Cortex of kidney (tissue), 1 donor: Measurements from ENCODE around the gene CALML5.

Experiments
- DNase-seq: peaks from one replicate; lab custom pipeline; 2025; lab: John Stamatoyannopoulos, UW

The CALML5 gene

DNA sequence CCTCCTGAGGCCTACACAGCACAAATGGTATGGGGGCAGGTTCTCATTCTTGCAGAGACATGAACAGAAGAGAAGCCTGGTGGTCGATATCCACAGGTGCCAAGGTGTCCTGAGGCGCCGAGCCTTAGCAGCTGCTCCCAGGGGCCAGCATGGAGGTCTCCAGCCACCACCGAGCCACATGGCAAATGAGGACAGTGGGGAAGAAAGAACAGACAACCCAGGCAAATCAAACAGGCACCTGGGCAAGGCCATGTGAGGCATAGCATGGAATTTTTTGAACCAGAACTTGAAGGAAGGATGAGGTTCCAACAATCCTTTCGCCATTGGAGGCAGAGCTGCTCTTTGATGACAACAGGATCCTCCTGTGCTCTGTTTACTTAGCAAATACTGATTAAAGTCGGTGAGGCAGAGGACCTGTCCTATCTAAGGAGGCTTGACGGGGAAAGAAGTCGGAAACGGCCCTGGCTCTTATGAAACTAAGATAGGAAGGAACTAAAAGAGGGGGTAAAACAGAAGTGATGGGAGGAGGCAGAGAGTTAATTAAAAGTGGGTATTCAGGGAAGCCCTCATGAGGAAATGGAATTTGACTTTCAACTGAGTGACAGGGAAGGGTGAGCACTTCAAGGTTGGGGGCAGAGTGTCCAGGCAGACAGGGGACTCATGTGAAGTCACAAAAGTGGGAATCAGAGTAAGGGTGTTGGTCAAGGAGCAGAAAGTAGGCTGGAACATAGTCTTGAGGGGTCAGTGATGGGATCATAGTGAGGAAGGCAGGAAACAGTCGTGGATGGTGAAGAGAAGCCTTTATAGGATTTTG lies 16.8 kb upstream of the CALML5 start:
- no peak for DNase-seq

DNA sequence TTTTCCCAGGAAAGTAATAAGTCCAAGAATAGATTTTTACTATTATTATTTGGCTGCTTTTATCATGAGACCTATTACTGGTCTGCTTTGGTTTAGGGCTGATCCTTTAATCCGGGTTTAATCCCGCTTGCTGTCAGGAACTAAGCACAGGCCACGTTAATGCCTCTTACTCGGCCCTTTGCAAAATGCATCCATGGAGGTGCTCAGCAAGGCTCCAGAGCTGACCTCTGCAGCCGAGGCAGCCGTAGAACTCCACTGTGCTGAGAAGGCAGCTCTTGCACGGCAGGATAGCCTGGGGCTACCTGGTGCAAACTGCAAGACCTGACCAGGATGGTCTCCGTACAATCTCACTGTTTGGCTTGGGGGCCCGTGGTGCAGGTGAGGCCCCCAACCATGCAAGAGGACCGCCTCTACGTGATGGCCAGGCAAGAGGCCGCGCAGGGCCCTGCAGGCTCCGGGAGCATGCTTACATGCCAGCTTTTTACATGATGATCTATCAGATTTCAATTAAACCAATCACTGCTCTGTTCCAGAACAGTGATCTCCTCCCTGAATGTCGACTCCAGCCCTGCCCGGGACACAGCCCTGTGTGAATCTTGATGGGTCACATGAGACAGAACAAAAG lies 15.0 kb upstream of the CALML5 start:
- no peak for DNase-seq

DNA sequence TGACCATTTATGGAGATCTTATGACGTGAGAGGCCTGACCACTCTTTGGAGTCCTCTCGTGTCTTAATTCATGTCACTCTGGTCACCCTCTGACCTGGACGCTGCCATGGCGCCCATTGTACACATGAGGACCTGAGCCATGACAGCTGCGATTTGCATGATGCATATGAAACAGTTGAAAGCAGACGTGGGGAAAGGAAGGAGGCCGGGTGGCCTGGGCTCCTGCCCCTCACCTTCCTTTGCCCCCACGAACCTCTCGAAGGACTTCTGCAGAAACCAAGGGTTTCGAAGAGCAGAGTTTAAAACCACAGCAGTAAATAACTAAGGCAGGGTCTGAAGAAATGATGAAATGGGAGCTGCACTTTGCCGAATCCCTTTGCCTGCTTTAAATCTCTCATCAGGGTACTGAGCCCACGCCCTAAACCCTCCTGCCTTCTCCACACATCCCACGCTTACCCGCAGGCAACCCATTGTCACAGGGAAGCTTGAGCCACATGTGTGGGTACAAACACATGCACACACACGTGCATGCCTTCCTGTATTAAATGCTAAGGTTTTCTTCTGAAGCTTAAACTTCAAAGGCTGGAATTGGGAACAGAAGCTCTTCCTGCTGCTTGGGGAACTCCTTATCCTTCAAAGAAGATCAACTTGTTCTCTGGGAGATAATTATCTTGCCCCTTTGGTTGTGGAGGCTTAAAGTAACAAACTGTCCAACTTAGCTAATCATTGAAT lies 13.7 kb upstream of the CALML5 start:
- no peak for DNase-seq

DNA sequence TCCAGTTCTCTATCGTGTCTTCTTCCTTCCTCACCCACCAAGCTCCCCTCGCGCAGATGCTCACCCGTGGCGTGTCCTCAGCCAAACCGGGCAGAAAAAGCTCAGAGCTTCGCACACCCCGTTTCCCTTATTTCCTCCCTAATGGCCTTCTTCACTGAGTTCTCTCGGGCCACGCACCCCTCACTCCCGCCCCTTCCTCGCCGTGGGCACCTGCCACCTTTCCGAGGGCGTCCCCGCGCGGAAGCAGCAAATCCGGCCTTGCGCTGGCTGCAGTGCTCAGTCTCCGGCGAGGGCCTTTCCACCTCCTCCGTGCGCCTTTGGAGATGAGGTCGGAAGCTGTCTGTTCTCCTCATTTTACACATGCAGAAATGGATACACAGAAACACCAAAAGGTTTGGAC lies 13.0 kb upstream of the CALML5 start:
- DNase-seq = no peak

DNA sequence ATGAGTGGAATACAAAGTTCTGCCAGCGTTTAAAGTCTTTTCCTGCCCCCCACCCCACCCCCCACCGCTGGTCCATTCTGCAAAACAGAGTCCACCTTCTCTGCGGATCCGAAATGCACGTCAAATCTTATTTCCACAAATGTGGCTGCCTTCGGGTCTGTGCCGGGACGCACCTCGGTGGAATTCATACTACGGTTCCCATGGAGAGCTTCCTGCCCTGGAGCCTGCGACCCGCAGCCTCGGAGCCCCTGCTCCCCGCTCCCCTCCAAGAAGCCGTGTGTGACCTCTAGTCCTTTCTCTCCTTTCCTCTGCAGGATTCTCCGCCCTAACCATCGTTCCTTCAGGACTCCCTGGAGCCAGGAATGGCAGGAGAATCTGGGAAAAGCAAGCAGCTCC lies 12.5 kb upstream of the CALML5 start:
- no peak for DNase-seq

DNA sequence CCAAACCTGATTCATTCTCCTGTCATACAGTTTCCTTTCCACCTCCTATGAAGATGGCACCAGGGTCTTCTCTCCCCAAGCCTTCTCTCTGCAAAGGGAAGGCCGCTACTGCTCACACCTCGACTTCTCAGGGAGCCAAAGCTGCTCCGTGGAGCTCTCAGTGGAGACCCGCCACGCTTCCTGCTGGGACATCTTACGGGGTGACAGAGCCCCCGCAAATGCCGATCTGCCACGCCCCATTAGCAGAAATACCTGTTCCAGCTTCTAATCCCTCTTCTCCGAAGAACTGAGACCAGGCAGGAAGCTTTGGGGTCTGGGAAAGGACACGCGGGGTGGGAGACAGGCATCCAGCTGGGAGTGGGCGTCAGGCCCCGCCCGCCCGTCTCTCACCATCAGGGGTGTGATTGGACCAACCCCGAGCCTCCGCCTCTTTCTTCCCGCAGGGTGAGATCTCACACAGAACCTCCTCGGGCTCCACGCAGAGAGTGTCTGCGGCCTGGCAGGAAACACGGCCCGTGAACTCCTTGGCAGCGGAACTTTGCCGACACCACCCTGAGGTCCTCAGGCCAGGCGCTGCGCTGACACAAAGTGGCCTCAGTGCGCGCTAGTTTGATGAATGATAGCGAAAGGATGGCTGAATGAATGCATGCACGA lies 12.0 kb upstream of the CALML5 start:
- no peak for DNase-seq

DNA sequence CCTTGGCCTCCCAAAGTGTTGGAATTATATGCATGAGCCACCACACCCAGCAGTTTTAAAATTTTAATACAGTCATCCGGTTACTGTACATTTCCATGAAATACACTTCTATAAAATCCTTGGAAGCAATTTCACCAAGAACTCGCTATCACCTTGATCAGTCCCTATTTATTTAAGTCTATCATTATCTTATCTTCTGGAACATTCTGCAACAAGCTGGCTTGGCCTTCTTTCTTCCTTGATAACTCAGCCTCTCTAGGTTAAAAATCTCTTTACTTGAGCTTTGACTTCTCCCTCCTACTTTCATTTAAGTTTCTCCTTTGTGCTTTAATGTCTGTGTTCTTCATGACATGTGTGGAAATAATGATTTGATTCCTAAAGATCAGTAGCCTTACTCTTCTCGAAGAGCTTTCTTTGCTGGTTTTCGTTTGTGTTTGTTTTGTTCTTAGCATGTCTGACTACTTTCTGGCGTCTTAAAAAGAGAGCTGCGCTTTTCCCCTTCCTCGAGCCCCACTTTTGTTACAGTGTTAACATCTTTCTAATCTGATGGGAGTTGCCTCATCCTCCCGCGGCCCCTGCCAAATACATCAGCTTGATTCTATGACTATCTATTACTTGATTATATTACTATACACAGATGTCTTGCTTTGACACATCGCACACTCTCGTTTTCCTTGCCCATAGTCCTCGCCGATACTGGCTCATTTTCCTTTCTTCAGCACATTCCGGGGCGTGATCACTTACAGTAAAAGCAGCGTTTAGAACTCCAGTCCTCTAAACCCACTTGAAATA lies 11.1 kb upstream of the CALML5 start:
- DNase-seq = no peak

DNA sequence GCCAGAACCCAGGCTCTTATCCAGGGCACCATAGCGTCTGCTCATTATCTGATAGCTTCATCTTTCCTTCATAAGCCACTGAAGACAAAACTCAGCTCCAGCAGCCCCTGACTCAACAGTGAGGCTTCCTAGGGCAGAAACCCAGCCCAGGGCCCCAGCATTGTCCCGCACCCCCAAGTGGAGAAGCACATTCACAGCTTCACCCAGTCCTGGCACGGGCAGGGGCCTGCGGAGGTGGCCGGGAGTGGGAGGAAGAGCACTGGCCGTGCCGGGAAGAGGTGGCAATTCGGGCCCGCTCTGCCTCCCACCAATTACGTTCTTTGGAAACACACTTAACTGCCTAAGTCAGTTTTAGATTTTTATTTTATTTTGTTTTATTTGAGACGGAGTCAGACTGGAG lies 10.3 kb upstream of the CALML5 start:
- no peak for DNase-seq

DNA sequence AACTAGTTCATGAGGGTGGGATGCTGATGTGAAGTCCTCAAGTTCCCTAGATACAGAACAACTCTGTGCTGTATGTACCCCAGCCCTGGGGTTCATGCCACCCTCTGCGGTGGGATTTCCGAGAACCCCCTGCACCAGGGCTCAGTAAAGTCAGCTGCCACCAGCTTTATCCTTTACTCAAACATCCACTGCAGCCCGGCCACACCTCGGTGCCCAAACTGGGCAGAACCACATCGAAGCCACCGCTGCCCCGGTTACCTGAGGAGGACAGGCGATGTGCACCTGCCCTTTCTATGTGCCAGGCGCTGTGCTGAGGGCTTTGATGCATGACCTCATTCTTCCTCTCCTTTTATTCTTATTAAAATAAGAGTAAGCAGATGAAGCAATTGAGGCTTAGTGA lies 9.9 kb upstream of the CALML5 start:
- no peak for DNase-seq

DNA sequence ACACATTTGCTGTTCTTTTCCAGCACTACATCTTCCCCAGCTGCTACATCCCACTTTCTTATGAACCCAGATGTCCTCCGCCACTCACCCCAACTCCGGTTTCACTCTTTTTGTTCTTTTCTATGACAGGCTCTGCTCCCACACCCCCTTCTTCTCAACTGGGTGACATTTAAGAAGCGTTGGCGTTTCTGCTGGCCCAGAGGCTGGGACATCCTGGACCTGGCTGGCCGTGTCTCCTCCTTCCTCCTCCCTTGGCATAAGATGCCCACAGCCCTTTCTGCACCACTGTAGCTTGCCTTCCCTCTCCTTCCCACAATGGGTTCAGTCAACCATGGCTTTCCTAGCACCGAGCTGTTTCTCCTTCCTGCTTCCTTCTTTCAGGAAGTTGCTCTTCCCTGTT lies 9.4 kb upstream of the CALML5 start:
- DNase-seq = no peak

DNA sequence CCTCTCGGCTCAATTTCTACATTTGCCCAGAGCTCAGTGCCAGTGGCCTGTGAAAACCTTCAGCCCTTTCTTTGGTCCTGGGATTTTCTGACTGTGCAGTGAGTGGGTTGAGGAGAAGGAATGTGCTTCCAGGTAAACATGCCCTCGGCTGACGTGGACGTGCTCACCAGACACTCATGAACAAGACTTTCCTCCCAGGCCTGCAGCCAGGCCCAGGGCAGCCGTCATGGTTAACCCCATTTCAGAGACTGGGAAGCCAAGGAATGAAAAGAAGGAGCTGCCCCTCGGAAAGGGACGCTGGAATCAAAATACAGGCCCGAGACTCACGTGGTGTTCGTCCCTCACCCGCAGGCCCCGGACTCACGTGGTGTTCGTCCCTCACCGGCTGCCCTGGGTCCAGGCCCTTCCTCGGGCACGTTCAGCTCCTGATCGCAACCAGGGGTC lies 8.8 kb upstream of the CALML5 start:
- DNase-seq = no peak

DNA sequence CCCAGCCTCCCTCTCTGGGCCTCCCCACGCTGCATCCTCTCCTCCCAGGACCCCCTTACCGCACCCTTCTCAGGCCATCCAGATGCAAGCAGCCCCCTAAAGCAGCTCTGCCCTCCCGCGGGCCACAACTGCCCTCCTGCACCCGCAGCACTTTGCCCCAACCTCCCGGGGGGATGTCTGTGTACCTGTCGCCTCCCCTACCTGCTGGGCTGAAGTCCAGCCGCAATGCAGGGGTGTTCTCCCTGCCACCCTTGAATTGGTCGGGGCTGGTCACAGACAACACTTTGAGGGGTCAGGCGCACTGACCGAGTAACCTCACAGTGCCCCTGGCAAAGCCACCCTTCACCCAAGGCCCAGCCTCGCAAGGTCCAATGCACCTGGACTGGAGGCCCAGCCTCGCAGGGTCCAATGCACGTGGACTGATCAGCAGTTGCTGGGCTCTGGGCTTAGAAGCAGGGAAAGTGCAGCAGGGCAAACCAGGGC lies 8.3 kb upstream of the CALML5 start:
- no peak for DNase-seq

DNA sequence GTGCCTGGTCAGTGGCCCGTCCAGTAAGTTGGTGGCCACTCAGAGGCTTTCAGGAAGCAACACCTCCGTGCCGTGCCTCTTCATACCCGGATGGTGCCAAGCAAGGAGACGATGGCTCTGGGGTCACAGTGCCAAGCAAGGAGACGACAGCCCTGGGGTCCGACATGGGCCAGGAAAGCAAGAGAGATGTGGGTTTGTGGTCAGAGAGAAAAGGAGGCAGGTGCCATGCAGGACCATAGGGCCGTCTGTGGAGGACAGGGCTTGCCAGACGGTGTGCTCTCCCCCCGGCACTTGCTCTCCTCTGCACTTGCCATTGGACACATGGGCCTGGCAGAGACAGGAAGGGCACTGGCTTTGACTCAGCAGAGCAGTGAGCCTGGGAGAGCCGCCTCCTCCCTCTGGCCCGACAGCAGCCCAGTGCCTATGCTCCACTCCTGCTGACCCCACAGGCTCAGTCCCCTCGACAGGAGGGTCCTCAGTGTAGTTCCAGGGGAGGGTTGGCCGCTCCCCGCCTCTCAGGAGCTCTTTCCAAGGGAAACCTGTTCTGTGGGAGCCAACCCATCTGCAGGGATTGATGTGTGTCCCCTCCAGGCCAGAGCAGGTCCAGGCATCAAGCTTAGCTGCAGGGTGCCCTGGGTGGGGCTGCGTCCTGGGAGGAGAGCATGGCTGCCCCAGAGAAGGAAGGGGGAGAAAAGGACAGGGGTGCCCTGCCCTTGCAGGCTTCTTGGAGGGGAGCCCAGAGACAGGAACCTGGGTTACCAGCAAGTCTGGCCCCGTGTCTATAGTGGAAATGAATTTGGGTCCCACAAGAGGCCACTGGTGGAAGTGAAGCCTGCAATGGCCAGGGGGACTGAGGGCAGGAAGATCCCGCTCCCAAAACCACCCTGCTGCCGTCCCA lies 7.6 kb upstream of the CALML5 start:
- no peak for DNase-seq

DNA sequence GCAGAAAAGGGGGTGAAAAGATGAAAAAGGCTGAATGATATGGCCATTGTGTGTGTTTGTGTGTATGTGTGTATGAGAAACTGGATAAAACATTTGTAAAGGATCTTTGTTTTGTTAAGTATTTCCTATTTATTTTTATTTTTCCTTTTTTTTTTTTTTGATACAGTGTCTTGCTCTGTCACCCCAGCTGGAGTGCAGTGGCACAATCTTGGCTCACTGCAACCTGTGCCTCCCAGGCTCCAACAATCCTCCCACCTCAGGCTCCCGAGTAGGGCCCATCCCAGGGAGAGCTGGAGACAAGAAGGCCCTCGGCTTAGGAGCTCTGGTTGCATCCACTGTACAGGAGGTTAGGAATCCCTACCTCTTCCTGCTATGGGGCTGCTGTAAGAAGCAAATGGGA lies 6.9 kb upstream of the CALML5 start:
- DNase-seq = no peak

DNA sequence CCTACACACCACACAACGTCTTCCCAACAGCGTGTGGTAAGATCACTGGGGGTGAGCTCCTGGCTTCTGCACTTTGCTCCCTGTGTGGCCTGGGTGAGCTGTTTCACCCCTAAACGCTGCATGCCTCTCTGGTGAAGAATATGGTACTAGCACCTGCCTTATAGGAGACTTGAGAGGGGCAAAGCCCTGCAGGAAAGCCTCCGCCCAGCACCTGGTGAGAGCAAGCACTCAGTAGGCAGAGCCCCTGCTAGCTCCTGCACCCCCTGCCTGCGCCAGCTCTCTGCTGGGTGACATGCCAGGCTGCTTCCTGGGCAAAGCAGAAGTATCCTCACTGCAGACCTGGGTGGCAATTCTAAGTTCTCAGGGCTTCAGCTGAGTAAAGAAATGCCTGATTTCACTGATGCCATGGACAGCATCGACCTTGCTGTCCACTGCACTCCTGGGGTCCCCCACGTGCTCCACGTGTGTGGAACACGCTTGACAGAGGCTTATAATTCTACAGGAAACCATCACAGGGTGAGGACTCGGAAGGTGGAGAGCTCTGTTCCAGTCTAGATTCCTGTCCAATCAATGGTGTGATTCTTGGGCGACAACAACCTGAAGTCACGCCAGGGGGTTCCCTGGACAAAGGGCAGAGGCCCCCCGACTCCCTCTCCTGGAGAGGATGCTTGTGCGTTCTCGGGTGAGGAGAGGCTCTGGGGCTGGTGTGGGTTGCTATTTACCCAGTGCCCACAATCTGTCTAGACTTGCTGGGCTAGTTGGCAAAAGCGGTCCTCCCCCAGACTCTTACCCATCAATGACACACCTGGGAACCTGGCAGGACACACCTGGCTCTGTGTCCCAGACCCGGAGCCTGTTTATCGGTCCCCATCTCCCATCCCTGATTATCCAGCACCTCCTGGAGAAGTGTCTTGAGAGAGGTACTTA lies 5.0 kb upstream of the CALML5 start:
- no peak for DNase-seq

DNA sequence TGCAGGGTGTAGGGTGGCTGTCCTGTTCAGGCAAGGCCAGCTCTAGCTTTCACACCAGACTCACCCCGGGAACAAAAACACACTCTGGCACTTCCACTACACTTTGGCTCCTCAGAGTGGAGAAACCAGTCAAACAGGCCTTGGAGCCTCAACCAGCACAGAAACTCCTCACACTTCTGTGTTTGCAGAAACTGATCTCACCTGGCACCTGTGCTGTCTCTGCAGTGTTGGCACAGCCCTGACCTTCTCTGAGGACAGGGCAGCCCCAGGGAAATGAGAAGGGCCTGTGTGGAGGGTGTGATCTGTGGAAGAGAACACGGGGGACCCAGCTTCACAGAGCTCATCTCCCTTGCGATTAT lies 4.1 kb upstream of the CALML5 start:
- DNase-seq = no peak

DNA sequence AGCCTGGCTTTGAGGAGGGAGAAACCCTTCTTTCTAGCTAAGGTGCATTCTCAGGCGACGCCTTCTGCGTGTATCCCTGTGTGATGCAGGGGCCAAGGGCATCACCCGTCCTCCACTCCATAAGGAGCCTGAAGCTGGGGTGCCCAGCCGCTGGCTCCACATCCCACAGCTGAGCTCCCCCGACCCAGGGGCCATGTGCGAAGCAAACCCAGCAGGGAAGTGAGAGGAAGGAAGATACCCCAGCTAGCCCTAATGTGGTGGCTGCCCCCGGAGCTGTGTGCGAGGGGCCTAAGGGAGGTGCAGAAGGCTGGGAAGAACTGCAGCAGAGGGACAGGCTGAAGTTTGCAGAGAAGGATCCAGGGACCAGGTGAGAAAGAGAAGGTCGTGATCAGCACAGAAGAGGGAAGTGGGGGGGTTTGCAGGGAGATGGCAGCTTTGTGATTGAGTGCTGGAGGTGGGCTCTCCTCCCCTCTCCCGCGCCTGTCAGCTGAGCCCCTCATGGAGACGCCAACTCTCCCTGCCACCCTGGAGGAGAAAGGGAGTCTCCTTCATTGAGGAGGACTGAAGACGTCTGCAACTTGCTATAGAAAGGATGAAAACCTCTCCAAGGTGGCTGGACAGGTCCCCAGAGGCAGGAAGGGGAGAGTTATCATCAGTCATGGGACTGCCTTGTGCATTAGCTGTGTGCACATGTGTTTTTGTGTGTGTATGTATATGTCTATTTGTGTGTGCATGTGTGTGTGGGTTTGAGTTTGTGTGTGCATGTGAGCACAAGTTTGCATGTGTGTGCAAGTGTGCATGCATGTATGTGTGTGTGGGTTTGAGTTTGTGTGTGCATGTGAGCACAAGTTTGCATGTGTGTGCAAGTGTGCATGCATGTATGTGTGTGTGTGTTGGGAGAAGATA lies 3.5 kb upstream of the CALML5 start:
- DNase-seq = no peak

DNA sequence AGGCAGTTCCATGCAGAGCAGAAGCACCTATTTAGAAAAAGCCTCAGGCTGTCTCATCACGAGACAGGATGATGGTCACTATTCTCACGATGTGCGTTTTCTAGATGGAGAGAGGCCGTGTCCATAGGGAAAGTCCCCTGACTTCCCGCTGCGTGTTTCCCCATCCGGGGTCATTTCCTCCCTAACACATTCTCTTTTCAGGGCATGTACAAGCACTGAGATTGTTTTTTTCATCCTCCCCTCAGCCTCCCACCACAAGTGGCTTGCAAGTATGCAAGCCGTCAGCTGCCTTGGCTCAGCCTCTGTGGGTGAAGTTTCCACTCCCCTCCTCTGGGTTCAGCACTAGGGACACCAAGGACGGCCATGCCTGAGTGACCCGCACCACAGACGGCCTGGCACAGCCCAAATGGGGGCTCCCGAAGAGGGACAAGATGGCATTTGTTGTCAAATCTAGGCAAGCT lies 2.7 kb upstream of the CALML5 start:
- no peak for DNase-seq
